HG03571 (cell line): ENCODE results near the gene SULT4A1.
"Not testable (repeated sequence)": the region's sequence is repeated elsewhere in the genome, so short reads cannot be mapped to it uniquely, and the experiment has no call there.

ENCODE experiments used
- ATAC-seq: cut with Tn5 transposase; IDR thresholded peaks from one replicate; pipeline ENCODE4 v1.9.1; 2021; ENCODE audit not compliant: unreplicated experiment

The SULT4A1 gene

GRCh38 chr22:43887391-43887790 is 25.1 kb upstream of the SULT4A1 start:
- no peak for ATAC-seq

GRCh38 chr22:43886231-43886630 is 23.9 kb upstream of the SULT4A1 start:
- no peak for ATAC-seq

GRCh38 chr22:43885786-43886185 is 23.5 kb upstream of the SULT4A1 start:
- no peak for ATAC-seq

GRCh38 chr22:43885319-43885671 is 23.0 kb upstream of the SULT4A1 start:
- no peak for ATAC-seq

GRCh38 chr22:43884600-43885318 is 22.4 kb upstream of the SULT4A1 start:
- ATAC-seq: peak; percentile 56

GRCh38 chr22:43883719-43884415 is 21.6 kb upstream of the SULT4A1 start:
- no peak for ATAC-seq

- no peak for ATAC-seq
These were observed 20.8 kb upstream of the SULT4A1 start for GRCh38 chr22:43883012-43883661.

GRCh38 chr22:43882122-43882767 is 19.9 kb upstream of the SULT4A1 start:
- ATAC-seq: no peak

- ATAC-seq: no peak
These were observed 19.1 kb upstream of the SULT4A1 start for GRCh38 chr22:43881091-43882061.

- ATAC-seq: no peak
These were observed 18.3 kb upstream of the SULT4A1 start for GRCh38 chr22:43880541-43880991.

GRCh38 chr22:43879901-43880540 is 17.7 kb upstream of the SULT4A1 start:
- no peak for ATAC-seq

GRCh38 chr22:43878831-43879550 is 16.7 kb upstream of the SULT4A1 start:
- ATAC-seq: no peak

GRCh38 chr22:43878079-43878795 is 15.9 kb upstream of the SULT4A1 start:
- no peak for ATAC-seq

- ATAC-seq: no peak
These were observed 14.7 kb upstream of the SULT4A1 start for GRCh38 chr22:43876866-43877509.

GRCh38 chr22:43869799-43870198 is 7.5 kb upstream of the SULT4A1 start:
- no peak for ATAC-seq

- ATAC-seq: not testable (repeated sequence)
These were observed 6.7 kb upstream of the SULT4A1 start for GRCh38 chr22:43869001-43869400.

- no peak for ATAC-seq
These were observed 5.7 kb upstream of the SULT4A1 start for GRCh38 chr22:43867839-43868635.
